Thoracic aorta (tissue), 2 donors: Measurements from ENCODE around the gene HOXC10. TPM values are rescaled to one million over a fixed set of nuclear protein-coding genes. Genes with fewer than 3 reads are reported as not detected.

ENCODE experiments used
- ATAC-seq: fragments of 150-250 bp; one replicate; pipeline ENCODE4 v1.8.0; 2017; ENCODE audit warnings: low read depth; ENCODE audit not compliant: insufficient number of reproducible peaks, low FRiP score
- DNase-seq: peaks from one replicate; pipeline ENCODE4 v3.0.0-alpha.2; 2020; ENCODE audit warnings: low spot score
- H3K27ac ChIP-seq, 2 donors: fragments of 200-600 bp; sonication (generic); 1 replicate in 1 of 2; 2 replicates in 1 of 2; pipeline ENCODE4 v1.5.1; 2016; ENCODE audit warnings: mild to moderate bottlenecking in 2 of 2, moderate library complexity in 2 of 2
- H3K27me3 ChIP-seq: fragments of 200-600 bp; sonication (generic); replicated peaks from 2 replicates; pipeline ENCODE4 v1.6.0; 2016; ENCODE audit warnings: mild to moderate bottlenecking; ENCODE audit not compliant: insufficient read depth
- H3K36me3 ChIP-seq: fragments of 200-600 bp; sonication (generic); one replicate; pipeline ENCODE4 v1.5.1; 2016
- H3K4me1 ChIP-seq, 2 donors: fragments of 200-600 bp; sonication (generic); 1 replicate in 1 of 2; 2 replicates in 1 of 2; pipeline versions ENCODE4 v1.5.1 to v1.6.0; 2016; ENCODE audit warnings: low read depth in 2 of 2, mild to moderate bottlenecking in 1 of 2; ENCODE audit not compliant: control insufficient read depth in 1 of 2
- H3K4me3 ChIP-seq: fragments of 200-600 bp; sonication (generic); 2 replicates; pipeline ENCODE4 v1.5.1; 2016; ENCODE audit warnings: mild to moderate bottlenecking
- H3K9me3 ChIP-seq: fragments of 200-600 bp; sonication (generic); 2 replicates; pipeline ENCODE4 v1.5.1; 2016
- CTCF ChIP-seq: fragments of 200-600 bp; sonication (generic); IDR thresholded peaks from one replicate; pipeline ENCODE4 v1.5.1; 2019; ENCODE audit warnings: antibody characterized with exemption
- total RNA-seq, 2 donors: library from RNA; depleted of rRNA; stranded (reverse); fragments of >200 nt; gene quantifications; one replicate each; pipeline versions ENCODE4 v1.1.0 to v1.2.3, GENCODE V29; 2016

Gene HOXC10
- total RNA-seq, 2 donors from 2014 or later = not detected

- Histone ChIP-seq H3K27me3 (peaks cover 50% of the 10 kb centered on the region), H3K27ac (no peak overlapping the region)
- ATAC-seq = no peak
These were observed 10.7 kb downstream of the HOXC10 start for GRCh38 chr12:53995378-53996239.

DNA sequence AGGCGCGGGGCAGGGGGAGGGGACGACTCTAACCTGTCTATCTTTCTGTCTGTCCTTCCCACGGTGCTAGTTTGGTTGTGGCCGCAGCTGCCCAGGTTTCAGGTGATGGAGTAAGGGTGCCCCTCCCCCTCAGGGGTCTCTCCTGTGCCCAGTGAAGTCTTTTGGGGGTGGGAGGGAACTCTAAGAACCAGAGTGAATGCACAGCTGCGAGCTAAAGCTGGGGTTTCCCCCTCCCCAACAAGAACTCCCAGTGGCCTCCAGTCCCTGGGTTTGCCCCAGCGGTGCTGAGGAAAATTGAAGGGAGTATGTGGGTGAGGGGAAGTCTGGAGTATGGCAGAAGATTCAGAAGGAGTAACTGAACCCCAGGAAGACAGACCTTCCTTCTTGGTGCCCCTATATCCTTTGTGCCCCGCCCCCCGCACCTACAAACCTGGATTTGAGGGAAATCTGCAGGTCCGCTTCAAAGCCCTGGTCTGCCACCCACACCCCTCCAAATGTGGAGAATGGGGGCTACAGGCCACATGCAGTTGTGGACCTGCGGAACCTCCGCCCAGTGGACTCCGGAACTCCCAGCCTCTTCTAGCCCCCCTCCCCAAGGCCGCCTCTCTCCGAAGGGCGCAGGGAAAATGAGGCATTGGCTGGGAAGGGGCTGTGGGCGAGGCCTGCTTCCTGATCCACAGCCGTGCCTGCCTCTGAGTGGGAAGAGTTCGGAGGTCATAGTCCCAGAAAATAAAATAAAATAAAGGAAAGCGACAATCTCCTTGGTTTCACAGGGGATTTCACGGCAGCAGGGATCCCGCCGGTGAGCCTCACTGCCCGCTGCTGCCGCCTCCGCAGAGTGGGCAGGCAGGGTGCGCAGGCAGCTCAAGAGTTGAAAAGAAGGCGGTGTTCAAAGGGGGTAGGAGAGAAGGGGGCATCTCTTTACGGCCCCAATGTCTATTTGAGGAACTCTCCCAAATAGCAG is 11.6 kb downstream of the HOXC10 start:
- Histone ChIP-seq H3K4me1 (peaks cover 27 to 30% of the 10 kb centered on the region in 2 donors), H3K27ac (no peak overlapping the region), H3K9me3 (no peaks in the 10 kb centered on the region), H3K27me3 (peaks cover 54% of the 10 kb centered on the region), H3K36me3 (no peaks in the 10 kb centered on the region), H3K4me3 (peak overlapping the region; percentile 66)
- ATAC-seq = no peak
- DNase-seq = no peak
- no peak for TF ChIP-seq CTCF

More at GRCh38 chr12:53995378-53996239, 10.7 kb downstream of the HOXC10 start:
- H3K36me3 ChIP-seq = no peaks in the 10 kb centered on the region
- H3K4me3 ChIP-seq = peak overlapping the region; percentile 66
- no peak for TF ChIP-seq CTCF
- no peaks in the 10 kb centered on the region for H3K9me3 ChIP-seq
- no peak for DNase-seq
- H3K4me1 ChIP-seq = peaks cover 26 to 36% of the 10 kb centered on the region in 2 donors

- ATAC-seq (no peak), DNase-seq (no peak)
- H3K9me3 ChIP-seq = no peaks in the 10 kb centered on the region
- no peak for TF ChIP-seq CTCF
- H3K27ac ChIP-seq = no peak overlapping the region
- H3K4me3 ChIP-seq = no peak overlapping the region
- H3K36me3 ChIP-seq = no peaks in the 10 kb centered on the region
- peaks cover 48% of the 10 kb centered on the region for H3K27me3 ChIP-seq
- H3K4me1 ChIP-seq = peaks cover 27 to 30% of the 10 kb centered on the region in 2 donors
These were observed 12.5 kb downstream of the HOXC10 start for GRCh38 chr12:53997204-53998109.

- peaks cover 40% of the 10 kb centered on the region for H3K27me3 ChIP-seq
- no peak overlapping the region for H3K27ac ChIP-seq
- no peaks in the 10 kb centered on the region for H3K36me3 ChIP-seq
- no peaks in the 10 kb centered on the region for H3K9me3 ChIP-seq
- no peak overlapping the region for H3K4me3 ChIP-seq
- H3K4me1 ChIP-seq = peaks cover 27 to 30% of the 10 kb centered on the region in 2 donors
- DNase-seq = no peak
- no peak for ATAC-seq
- no peak for TF ChIP-seq CTCF
These were observed 13.4 kb downstream of the HOXC10 start for GRCh38 chr12:53998110-53998899.
